Psoas muscle (tissue), 8 donors: ENCODE measurements around the gene GIMAP2. TPM values are rescaled to one million over a fixed set of nuclear protein-coding genes. Genes with fewer than 3 reads are reported as not detected.

Experiments
- ATAC-seq, 4 donors: fragments of 200-7000 bp; cut with Tn5 transposase; one replicate each; pipeline ENCODE4 v1.9.1; 2020; ENCODE audit warnings: moderate library complexity in 3 of 4, mild to moderate bottlenecking in 2 of 4
- DNase-seq, 2 donors: peaks; one replicate each; pipeline ENCODE4 v3.0.0-alpha.2; 2020
- H3K27ac ChIP-seq: fragments of 200-600 bp; one replicate; pipeline ENCODE4 v1.8.0; 2022
- H3K27me3 ChIP-seq, 3 donors: fragments of 200-600 bp in 1 of 3; one replicate each; pipeline versions ENCODE4 v1.6.1 to v1.8.0; 2013 to 2022; ENCODE audit warnings: low read length in 2 of 3, mild to moderate bottlenecking in 2 of 3, moderate library complexity in 1 of 3; ENCODE audit not compliant: insufficient read depth in 3 of 3
- H3K36me3 ChIP-seq, 2 donors: fragments of 200-600 bp in 1 of 2; one replicate each; pipeline versions ENCODE4 v1.6.1 to v1.8.0; 2013 to 2022; ENCODE audit warnings: low read depth in 1 of 2, mild to moderate bottlenecking in 1 of 2, moderate library complexity in 1 of 2; ENCODE audit not compliant: insufficient read depth in 1 of 2
- H3K4me1 ChIP-seq: fragments of 200-600 bp; one replicate; pipeline ENCODE4 v1.8.0; 2022
- H3K4me3 ChIP-seq: fragments of 200-600 bp; one replicate; pipeline ENCODE4 v1.8.0; 2022; ENCODE audit warnings: mild to moderate bottlenecking
- H3K9me3 ChIP-seq: fragments of 200-600 bp; one replicate; pipeline ENCODE4 v1.8.0; 2022
- WGBS, 3 donors: extraction: QIAGEN DNeasy Blood & Tissue Kit; methylation state at CpG; one replicate each; pipeline versions ENCODE4 v1.1.6 to v1.1.7; 2013; 5-methylcytosine and 5-hydroxymethylcytosine counted together
- intact Hi-C, 2 donors: fragments of 100-400 bp; cut with DNase I; formaldehyde crosslinking; loops; one replicate each; pipeline versions ENCODE4 v1.11.0 to v1.14.2; 2022
- polyA plus RNA-seq, 3 donors: library from polyadenylated mRNA; stranded (reverse); fragments of 200-250 nt; gene quantifications; one replicate each; pipeline ENCODE4 v1.2.3, GENCODE V29; 2013
- total RNA-seq, 4 donors: library from RNA; stranded (reverse); fragmentation: NEBNext Ultra II Directional in 2 of 4; extraction: Animal tissue kit (Norgen Biotek cat#: 25700) in 2 of 4; gene quantifications; one replicate each; pipeline versions ENCODE4 v1.2.1 to v1.2.4, GENCODE V29; 2021 to 2023
- TF ChIP-seq, protein P1 (sequence below): fragments of 200-600 bp; IDR thresholded peaks from one replicate; pipeline ENCODE4 v1.8.0; 2022; ENCODE audit warnings: antibody characterized with exemption
- donor health status: healthy with polysubstance abuse.
- donor health status: DM: no; HTN: no; CAD: no; lungs with moderate emphysema.
- donor health status: Bipolar disorder and iron deficiency.
- donor health status: healthy.
- donor health status: DM: yes; HTN: yes; CAD: no.
- donor health status: DM: no; HTN: no; CAD: no.
- donor health status: DM: no; HTN: no; CAD: no.
- donor health status: DM: yes; HTN: yes; CAD: no.

Gene GIMAP2
- total and polyA plus RNA-seq, 7 donors = 1.4 to 5.3 (median 2.3) TPM

- H3K36me3 ChIP-seq = no peaks in the 10 kb centered on the region
- H3K4me3 ChIP-seq = no peak overlapping the region
- ATAC-seq = no peak
- DNase-seq = no peak
- H3K4me1 ChIP-seq = no peaks in the 10 kb centered on the region
- no peak overlapping the region for H3K27ac ChIP-seq
- 61 to 69% (median 66%) methylated on average over 3 of the region's 3 CpGs for WGBS, 3 donors
- intact Hi-C loops = no loop called here
- H3K27me3 ChIP-seq = no peaks in the 10 kb centered on the region
- TF ChIP-seq, protein P1, sequence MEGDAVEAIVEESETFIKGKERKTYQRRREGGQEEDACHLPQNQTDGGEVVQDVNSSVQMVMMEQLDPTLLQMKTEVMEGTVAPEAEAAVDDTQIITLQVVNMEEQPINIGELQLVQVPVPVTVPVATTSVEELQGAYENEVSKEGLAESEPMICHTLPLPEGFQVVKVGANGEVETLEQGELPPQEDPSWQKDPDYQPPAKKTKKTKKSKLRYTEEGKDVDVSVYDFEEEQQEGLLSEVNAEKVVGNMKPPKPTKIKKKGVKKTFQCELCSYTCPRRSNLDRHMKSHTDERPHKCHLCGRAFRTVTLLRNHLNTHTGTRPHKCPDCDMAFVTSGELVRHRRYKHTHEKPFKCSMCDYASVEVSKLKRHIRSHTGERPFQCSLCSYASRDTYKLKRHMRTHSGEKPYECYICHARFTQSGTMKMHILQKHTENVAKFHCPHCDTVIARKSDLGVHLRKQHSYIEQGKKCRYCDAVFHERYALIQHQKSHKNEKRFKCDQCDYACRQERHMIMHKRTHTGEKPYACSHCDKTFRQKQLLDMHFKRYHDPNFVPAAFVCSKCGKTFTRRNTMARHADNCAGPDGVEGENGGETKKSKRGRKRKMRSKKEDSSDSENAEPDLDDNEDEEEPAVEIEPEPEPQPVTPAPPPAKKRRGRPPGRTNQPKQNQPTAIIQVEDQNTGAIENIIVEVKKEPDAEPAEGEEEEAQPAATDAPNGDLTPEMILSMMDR = no peak
- H3K9me3 ChIP-seq = no peaks in the 10 kb centered on the region
Measured at GRCh38 chr7:150648353-150649079, 37.0 kb upstream of the GIMAP2 start.

- H3K27ac ChIP-seq = no peak overlapping the region
- WGBS, 3 donors = 12 to 39% (median 39%) methylated on average over 3 of the region's 3 CpGs
- H3K4me1 ChIP-seq = no peaks in the 10 kb centered on the region
- no peaks in the 10 kb centered on the region for H3K36me3 ChIP-seq
- no peaks in the 10 kb centered on the region for H3K9me3 ChIP-seq
- no peak overlapping the region for H3K4me3 ChIP-seq
- ATAC-seq (no peak), DNase-seq (no peak)
- no peaks in the 10 kb centered on the region for H3K27me3 ChIP-seq
- TF ChIP-seq, protein P1 = no peak
- intact Hi-C loops = no loop called here
Measured at GRCh38 chr7:150649080-150649385, 36.5 kb upstream of the GIMAP2 start.

GRCh38 chr7:150654692-150655091 lies 30.8 kb upstream of the GIMAP2 start:
- H3K4me1 ChIP-seq = no peaks in the 10 kb centered on the region
- 76 to 79% (median 78%) methylated on average over 2 of the region's 2 CpGs for WGBS, 3 donors
- no peaks in the 10 kb centered on the region for H3K9me3 ChIP-seq
- no peak for ATAC-seq
- DNase-seq = no peak
- TF ChIP-seq, protein P1 = no peak
- no peak overlapping the region for H3K27ac ChIP-seq
- intact Hi-C loops = no loop called here
- no peaks in the 10 kb centered on the region for H3K36me3 ChIP-seq
- H3K4me3 ChIP-seq = no peak overlapping the region
- peaks cover 0 to 2% (median 0%) of the 10 kb centered on the region in 3 donors for H3K27me3 ChIP-seq

DNA sequence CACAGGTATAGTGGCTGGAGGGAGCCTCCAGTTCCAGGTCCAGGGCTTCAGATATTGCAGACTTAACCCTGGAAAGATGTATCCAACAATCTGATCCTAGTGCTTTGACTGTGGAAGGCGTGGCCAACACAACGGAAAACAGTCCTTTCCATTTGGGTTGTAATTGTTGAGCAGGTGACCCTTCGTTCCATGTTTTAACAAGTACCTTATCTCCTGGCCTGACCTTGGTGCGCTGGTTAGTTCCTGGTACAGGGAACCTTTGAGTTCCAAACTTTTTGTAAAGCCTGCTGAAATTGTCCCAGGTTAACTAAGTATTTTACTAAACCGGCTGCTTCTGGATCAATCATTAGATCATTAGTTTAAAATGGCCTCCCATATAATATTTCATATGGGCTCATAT lies 29.5 kb upstream of the GIMAP2 start:
- no peak for DNase-seq
- WGBS, 3 donors = 84 to 87% (median 87%) methylated on average over 5 of the region's 5 CpGs
- TF ChIP-seq, protein P1 = no peak

DNA sequence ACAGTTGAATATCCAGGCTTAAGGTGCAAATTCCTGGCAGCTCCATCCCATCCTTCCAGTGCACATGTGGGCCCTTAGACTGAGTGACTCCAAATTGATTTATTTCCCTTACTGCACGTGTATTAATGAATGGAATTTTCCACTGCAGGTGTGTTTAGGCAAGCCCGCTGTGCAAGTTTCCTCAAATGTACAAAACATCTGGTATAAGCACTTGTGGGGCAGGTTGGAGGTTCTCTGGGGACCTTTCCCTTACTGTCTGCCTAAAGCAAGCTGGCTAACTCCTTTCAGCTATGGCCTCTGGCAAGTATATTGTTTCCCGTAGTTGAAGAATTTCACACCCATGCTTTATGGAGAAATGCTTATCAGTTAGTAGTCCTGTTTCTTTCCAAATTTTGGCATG lies 28.0 kb upstream of the GIMAP2 start:
- TF ChIP-seq, protein P1 = no peak
- 24 to 39% (median 28%) methylated on average over 3 of the region's 3 CpGs for WGBS, 3 donors

More for the DNA sequence above, 29.5 kb upstream of the GIMAP2 start:
- no peak for ATAC-seq
- Histone ChIP-seq H3K4me1 (no peaks in the 10 kb centered on the region), H3K27ac (no peak overlapping the region), H3K4me3 (no peak overlapping the region), H3K36me3 (no peaks in the 10 kb centered on the region), H3K9me3 (no peaks in the 10 kb centered on the region), H3K27me3 (peaks cover 0 to 2% (median 0%) of the 10 kb centered on the region in 3 donors)
- intact Hi-C loops = no loop called here

More for the DNA sequence above, 28.0 kb upstream of the GIMAP2 start:
- Histone ChIP-seq H3K27ac (no peak overlapping the region), H3K36me3 (no peaks in the 10 kb centered on the region), H3K9me3 (no peaks in the 10 kb centered on the region), H3K27me3 (peaks cover 0 to 2% (median 0%) of the 10 kb centered on the region in 3 donors), H3K4me3 (no peak overlapping the region), H3K4me1 (no peaks in the 10 kb centered on the region)
- no peak for DNase-seq
- ATAC-seq = no peak
- intact Hi-C loops = no loop called here
